ENCODE results near the gene TMEM176B. TPM values are rescaled to one million over a fixed set of nuclear protein-coding genes. Genes with fewer than 3 reads are reported as not detected.
A peak's percentile ranks its signal among the peaks of the same experiment; 100 is the strongest.

TMEM176B gene
- total RNA-seq, 6 experiments from 2014 or later: 711 to 1,315 (median 795) TPM

DNA sequence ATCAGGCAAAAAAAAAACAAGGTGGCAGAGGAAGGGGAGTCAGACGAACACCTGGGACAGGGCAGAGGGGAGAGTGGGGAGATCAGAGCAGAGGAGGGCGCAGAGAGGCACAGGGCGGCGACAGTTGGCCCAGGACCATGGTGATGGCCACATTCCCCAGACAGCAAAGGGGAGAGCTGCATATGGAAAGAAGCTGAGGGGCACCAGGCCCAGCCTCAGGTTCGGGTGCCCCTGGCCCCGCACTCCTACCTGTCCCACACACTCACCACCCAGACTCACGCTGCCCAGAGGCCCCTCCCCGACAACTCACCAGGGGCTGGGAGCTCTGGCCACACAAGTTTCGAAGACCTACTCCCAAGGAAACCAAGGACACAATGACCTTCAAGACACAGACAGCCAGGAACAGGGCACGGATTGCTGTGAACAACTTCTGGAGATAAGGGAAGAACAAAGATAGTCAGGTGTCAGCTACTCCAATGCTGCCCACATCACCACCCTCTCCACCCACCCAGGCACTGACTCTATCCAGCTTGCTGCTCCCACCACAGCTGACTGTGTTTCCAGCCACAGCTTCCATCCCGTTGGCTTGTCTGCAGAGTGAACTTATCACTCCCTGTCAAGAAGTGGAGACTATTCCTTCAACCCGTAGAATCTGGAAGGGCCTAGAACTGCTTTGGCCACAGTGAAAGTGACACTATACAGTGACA, 8.3 kb downstream of the TMEM176B start:
- Histone ChIP-seq H3K36me3 (peaks cover 0 to 60% (median 26%) of the 10 kb centered on the region in 4 donors), H3K9me3 (no peaks in the 10 kb centered on the region), H3K4me1 (peaks cover 0 to 30% (median 12%) of the 10 kb centered on the region in 4 donors), H3K4me3 (no peak overlapping the region), H3K27ac (no peak overlapping the region), H3K27me3 (no peaks in the 10 kb centered on the region)
- DNase-seq: no peak
- TF ChIP-seq POLR2A (IDR thresholded peaks at IDR 0.05): no peak
- TF ChIP-seq, protein P1, sequence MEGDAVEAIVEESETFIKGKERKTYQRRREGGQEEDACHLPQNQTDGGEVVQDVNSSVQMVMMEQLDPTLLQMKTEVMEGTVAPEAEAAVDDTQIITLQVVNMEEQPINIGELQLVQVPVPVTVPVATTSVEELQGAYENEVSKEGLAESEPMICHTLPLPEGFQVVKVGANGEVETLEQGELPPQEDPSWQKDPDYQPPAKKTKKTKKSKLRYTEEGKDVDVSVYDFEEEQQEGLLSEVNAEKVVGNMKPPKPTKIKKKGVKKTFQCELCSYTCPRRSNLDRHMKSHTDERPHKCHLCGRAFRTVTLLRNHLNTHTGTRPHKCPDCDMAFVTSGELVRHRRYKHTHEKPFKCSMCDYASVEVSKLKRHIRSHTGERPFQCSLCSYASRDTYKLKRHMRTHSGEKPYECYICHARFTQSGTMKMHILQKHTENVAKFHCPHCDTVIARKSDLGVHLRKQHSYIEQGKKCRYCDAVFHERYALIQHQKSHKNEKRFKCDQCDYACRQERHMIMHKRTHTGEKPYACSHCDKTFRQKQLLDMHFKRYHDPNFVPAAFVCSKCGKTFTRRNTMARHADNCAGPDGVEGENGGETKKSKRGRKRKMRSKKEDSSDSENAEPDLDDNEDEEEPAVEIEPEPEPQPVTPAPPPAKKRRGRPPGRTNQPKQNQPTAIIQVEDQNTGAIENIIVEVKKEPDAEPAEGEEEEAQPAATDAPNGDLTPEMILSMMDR (IDR thresholded peaks at IDR 0.05): no peak
- WGBS (ENCODE audit: insufficient coverage, low coverage, low lambda C conversion rate, missing lambda C conversion rate): 72% methylated on average over 2 of the region's 12 CpGs
- ATAC-seq: no peak
- intact Hi-C loops (cut with DNase I): no loop called here

DNA sequence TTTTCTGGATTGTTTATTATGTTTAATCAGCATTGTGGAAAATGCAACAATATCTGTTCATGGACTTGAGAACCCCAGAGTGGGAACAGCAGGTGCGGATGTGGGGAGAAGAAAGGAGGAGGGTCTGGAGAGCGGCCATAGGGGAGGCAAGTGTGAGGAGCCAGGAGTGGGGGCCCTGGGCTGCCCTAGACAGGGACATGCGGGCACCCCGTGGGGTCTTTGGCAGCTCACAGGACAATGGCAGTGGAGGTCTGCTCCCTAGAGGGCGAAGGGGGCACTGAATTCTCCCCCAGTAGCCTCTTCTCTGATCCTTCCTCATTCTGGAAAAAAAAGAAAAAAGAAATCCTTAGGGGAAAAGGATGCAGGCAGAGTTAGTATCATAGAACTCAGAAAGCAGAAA, 8.9 kb downstream of the TMEM176B start:
- TF ChIP-seq, protein P1 (IDR thresholded peaks at IDR 0.05): no peak
- no peak for TF ChIP-seq POLR2A (IDR thresholded peaks at IDR 0.05)
- Histone ChIP-seq H3K36me3 (peaks cover 0 to 58% (median 26%) of the 10 kb centered on the region in 4 donors), H3K9me3 (no peaks in the 10 kb centered on the region), H3K27me3 (no peaks in the 10 kb centered on the region), H3K4me3 (no peak overlapping the region), H3K4me1 (peaks cover 0 to 29% (median 12%) of the 10 kb centered on the region in 4 donors), H3K27ac (no peak overlapping the region)
- 89% methylated on average over 3 of the region's 5 CpGs for WGBS (ENCODE audit: insufficient coverage, low coverage, low lambda C conversion rate, missing lambda C conversion rate)
- ATAC-seq (no peak), DNase-seq (no peak)
- intact Hi-C loops (cut with DNase I): no loop called here

DNA sequence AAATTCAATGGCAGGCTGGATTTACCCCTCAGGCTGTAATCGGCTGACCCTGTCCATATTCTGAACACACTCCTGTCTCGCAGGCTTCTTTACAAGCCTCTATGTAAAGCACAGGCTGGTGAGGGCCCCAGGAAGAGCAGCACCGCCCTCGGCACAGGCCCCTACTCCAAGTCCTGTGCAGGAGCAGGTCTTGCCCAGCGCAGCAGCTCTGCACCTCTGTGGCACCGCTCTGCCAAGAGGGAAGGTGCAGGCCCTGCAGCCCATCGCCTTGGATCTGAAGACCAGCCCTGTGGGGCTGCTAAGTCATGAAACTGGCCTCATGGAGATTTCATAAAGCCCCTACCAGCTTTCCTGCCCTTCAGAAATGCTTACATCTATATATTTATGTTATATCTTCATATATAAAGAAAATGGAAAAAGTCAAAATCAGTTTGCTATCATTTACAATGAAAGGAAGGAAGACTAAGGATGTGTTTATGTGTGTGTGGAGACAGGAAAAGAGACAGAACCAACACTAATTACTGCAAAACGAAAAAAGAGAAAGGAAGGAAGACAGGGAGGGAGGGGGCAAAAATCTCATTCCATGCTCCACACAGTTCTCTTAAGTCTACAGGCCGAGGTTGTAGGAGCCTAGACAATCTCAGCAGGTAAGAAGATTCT, 9.6 kb downstream of the TMEM176B start:
- 68% methylated on average over 5 of the region's 9 CpGs for WGBS (ENCODE audit: insufficient coverage, low coverage, low lambda C conversion rate, missing lambda C conversion rate)
- H3K9me3 ChIP-seq: no peaks in the 10 kb centered on the region
- peaks cover 0 to 30% (median 12%) of the 10 kb centered on the region in 4 donors for H3K4me1 ChIP-seq
- H3K36me3 ChIP-seq: peaks cover 0 to 50% (median 23%) of the 10 kb centered on the region in 4 donors
- H3K4me3 ChIP-seq: no peak overlapping the region
- intact Hi-C loops (cut with DNase I): no loop called here
- no peaks in the 10 kb centered on the region for H3K27me3 ChIP-seq
- DNase-seq (no peak), ATAC-seq (no peak)
- H3K27ac ChIP-seq: no peak overlapping the region
- TF ChIP-seq, protein P1 (IDR thresholded peaks at IDR 0.05): no peak
- TF ChIP-seq POLR2A (IDR thresholded peaks at IDR 0.05): no peak

DNA sequence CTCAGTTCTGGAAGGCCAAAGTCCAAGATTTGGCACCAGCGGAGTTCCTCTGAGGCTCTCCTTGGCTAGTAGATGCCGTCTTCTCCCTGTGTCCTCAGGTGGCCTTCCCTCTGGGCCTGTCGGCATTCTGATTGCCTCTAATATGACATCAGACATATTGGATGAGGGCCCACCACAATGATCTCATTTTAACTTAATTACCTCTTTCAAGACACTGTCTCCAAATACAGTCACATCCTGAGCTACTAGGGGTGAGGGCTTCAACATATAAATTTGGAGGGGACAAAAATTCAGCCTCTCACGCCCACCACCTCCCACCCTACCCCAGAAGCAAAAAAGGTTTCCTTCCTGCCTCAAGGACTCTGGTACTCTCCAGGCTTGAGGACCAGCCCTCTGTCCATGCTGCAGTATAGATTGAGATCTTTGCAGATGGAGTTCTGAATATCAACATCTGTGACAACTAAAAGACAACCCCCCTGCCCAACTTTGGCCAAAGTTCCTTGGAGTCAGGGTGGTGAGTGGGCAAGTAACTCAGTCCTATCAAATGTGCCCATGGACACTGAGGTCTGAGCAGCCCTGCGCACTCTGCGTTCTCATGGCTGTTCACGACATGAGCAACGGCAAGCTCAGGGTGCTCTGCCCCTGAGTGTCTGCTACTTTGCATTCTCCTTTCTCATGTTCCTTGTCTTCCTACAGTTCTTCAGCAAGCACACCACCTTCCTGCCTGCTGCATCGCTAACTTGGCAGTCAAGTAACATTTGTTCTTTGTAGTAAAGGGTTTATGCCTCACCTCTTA, 11.5 kb downstream of the TMEM176B start:
- no peak overlapping the region for H3K4me3 ChIP-seq
- intact Hi-C loops (cut with DNase I): no loop called here
- WGBS (ENCODE audit: insufficient coverage, low coverage, low lambda C conversion rate, missing lambda C conversion rate): 53% methylated on average over 5 of the region's 9 CpGs
- H3K27ac ChIP-seq: peak overlapping the region; percentile 59 to 85 (median 83)
- H3K9me3 ChIP-seq: no peaks in the 10 kb centered on the region
- ATAC-seq: peak in 2 of 4 donors; percentile 7 to 34
- no peaks in the 10 kb centered on the region for H3K27me3 ChIP-seq
- peaks cover 0 to 36% (median 15%) of the 10 kb centered on the region in 4 donors for H3K36me3 ChIP-seq
- peak in 1 of 3 donors; percentile 49 for DNase-seq
- TF ChIP-seq, protein P1 (IDR thresholded peaks at IDR 0.05): no peak
- TF ChIP-seq POLR2A (IDR thresholded peaks at IDR 0.05): no peak
- H3K4me1 ChIP-seq: peaks cover 0 to 42% (median 19%) of the 10 kb centered on the region in 4 donors
